NCI-H446 treated with DMSO at 0.1 percent for 48 hours (cell line): Measurements from ENCODE around the gene AGXT.

ENCODE experiments used
- DNase-seq: peaks from one replicate; lab custom pipeline; 2025; lab: John Stamatoyannopoulos, UW

AGXT gene

GRCh38 chr2:240916571-240917008 lies 48.0 kb downstream of the AGXT start:
- DNase-seq, result no peak

- DNase-seq, result no peak
These were observed 48.5 kb downstream of the AGXT start for GRCh38 chr2:240917009-240917683.

GRCh38 chr2:240917684-240918257 lies 49.1 kb downstream of the AGXT start:
- no peak for DNase-seq

GRCh38 chr2:240918258-240919091 lies 49.9 kb downstream of the AGXT start:
- DNase-seq, result no peak

GRCh38 chr2:240919161-240919781 lies 50.6 kb downstream of the AGXT start:
- no peak for DNase-seq

GRCh38 chr2:240919786-240920782 lies 51.5 kb downstream of the AGXT start:
- no peak for DNase-seq

- DNase-seq, result no peak
These were observed 52.2 kb downstream of the AGXT start for GRCh38 chr2:240920783-240921231.

- no peak for DNase-seq
These were observed 52.8 kb downstream of the AGXT start for GRCh38 chr2:240921311-240921994.

GRCh38 chr2:240921995-240922244 lies 53.3 kb downstream of the AGXT start:
- no peak for DNase-seq

GRCh38 chr2:240922245-240922981 lies 53.8 kb downstream of the AGXT start:
- no peak for DNase-seq

- no peak for DNase-seq
These were observed 54.4 kb downstream of the AGXT start for GRCh38 chr2:240922982-240923537.

GRCh38 chr2:240925191-240925567 lies 56.6 kb downstream of the AGXT start:
- DNase-seq, result no peak

- no peak for DNase-seq
These were observed 57.2 kb downstream of the AGXT start for GRCh38 chr2:240925568-240926515.

GRCh38 chr2:240926516-240927389 lies 58.1 kb downstream of the AGXT start:
- no peak for DNase-seq

- DNase-seq, result no peak
These were observed 58.8 kb downstream of the AGXT start for GRCh38 chr2:240927390-240927781.

- DNase-seq, result no peak
These were observed 60.1 kb downstream of the AGXT start for GRCh38 chr2:240928476-240929363.
